Liver (tissue), 3 donors: ENCODE results near the gene STK39.

Experiments
- GABPA ChIP-seq, 2 donors: IDR thresholded peaks in 1 of 2; conservative IDR thresholded peaks in 1 of 2; 2 replicates each; pipeline ENCODE4 v1.6.1; 2016; ENCODE audit warnings: antibody characterized with exemption in 2 of 2, mild to moderate bottlenecking in 1 of 2, moderate library complexity in 1 of 2
- RAD21 ChIP-seq, 2 donors: IDR thresholded peaks; 2 replicates each; pipeline ENCODE4 v1.6.1; 2016; ENCODE audit warnings: antibody characterized with exemption in 2 of 2, mild to moderate bottlenecking in 2 of 2
- SP1 ChIP-seq: IDR thresholded peaks from 2 replicates; pipeline ENCODE4 v1.6.1; 2018; ENCODE audit warnings: antibody characterized with exemption, mild to moderate bottlenecking
- YY1 ChIP-seq: IDR thresholded peaks from 2 replicates; pipeline ENCODE4 v1.6.1; 2016; ENCODE audit warnings: antibody characterized with exemption, mild to moderate bottlenecking
- TF ChIP-seq, protein P1 (sequence below): fragments of 150-350 bp; IDR thresholded peaks from 2 replicates; pipeline ENCODE4 v1.5.1; 2017; ENCODE audit warnings: improper control_type of control experiment, low read depth, low read length; ENCODE audit not compliant: missing input control
- donor health status: healthy.
- donor health status: healthy.

- TF ChIP-seq, protein P1, sequence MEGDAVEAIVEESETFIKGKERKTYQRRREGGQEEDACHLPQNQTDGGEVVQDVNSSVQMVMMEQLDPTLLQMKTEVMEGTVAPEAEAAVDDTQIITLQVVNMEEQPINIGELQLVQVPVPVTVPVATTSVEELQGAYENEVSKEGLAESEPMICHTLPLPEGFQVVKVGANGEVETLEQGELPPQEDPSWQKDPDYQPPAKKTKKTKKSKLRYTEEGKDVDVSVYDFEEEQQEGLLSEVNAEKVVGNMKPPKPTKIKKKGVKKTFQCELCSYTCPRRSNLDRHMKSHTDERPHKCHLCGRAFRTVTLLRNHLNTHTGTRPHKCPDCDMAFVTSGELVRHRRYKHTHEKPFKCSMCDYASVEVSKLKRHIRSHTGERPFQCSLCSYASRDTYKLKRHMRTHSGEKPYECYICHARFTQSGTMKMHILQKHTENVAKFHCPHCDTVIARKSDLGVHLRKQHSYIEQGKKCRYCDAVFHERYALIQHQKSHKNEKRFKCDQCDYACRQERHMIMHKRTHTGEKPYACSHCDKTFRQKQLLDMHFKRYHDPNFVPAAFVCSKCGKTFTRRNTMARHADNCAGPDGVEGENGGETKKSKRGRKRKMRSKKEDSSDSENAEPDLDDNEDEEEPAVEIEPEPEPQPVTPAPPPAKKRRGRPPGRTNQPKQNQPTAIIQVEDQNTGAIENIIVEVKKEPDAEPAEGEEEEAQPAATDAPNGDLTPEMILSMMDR: no peak
- TF ChIP-seq GABPA (IDR thresholded peaks at IDR 0.05 in 1 of 2, conservative IDR thresholded peaks at IDR 0.05 in 1 of 2): no peak
- no peak for TF ChIP-seq SP1
- TF ChIP-seq RAD21 (IDR thresholded peaks at IDR 0.05): no peak
- no peak for TF ChIP-seq YY1
Measured at GRCh38 chr2:167916756-167917155, 330.6 kb downstream of the STK39 start.
